WTC11 (cell line): ENCODE measurements around the gene PPP5C. TPM values are rescaled to one million over a fixed set of nuclear protein-coding genes. Genes with fewer than 3 reads are reported as not detected.
A peak's percentile ranks its signal among the peaks of the same experiment; 100 is the strongest.

Source experiments
- ATAC-seq: fragments of 200-7000 bp; cut with Tn5 transposase; 2 replicates; pipeline ENCODE4 v1.10.0; 2021; ENCODE audit warnings: mild to moderate bottlenecking, moderate library complexity
- CTCF ChIA-PET: fragments of 300-600 bp; sonication (Branson Sonifier 250); formaldehyde crosslinking; loops from one replicate; lab custom pipeline; 2021; ENCODE audit warnings: antibody characterized with exemption; lab: Charles Lee
- POLR2A ChIA-PET: fragments of 350-600 bp; sonication (Branson Sonifier 250); formaldehyde crosslinking; loops from one replicate; lab custom pipeline; 2021; ENCODE audit warnings: antibody characterized with exemption; lab: Charles Lee
- DNase-seq: peaks from one replicate; pipeline ENCODE4 v3.0.0; 2021; ENCODE audit warnings: low spot score
- H3K27ac Mint-ChIP-seq: 2 replicates; pipeline ENCODE4 v1.8.0; 2021; ENCODE audit warnings: mixed read lengths
- H3K27me3 Mint-ChIP-seq: 2 replicates; pipeline ENCODE4 v1.8.0; 2021; ENCODE audit warnings: low read depth, mild to moderate bottlenecking, moderate library complexity, mixed read lengths
- H3K36me3 Mint-ChIP-seq: 2 replicates; pipeline ENCODE4 v1.8.0; 2021; ENCODE audit warnings: mixed read lengths
- H3K4me1 Mint-ChIP-seq: 2 replicates; pipeline ENCODE4 v1.8.0; 2022; ENCODE audit warnings: mixed read lengths
- H3K4me3 Mint-ChIP-seq: 2 replicates; pipeline ENCODE4 v1.8.0; 2021; ENCODE audit warnings: mild to moderate bottlenecking, moderate library complexity, mixed read lengths
- H3K9me3 Mint-ChIP-seq: 2 replicates; pipeline ENCODE4 v1.8.0; 2021; ENCODE audit warnings: mixed read lengths
- ATF3 ChIP-seq: sonication (generic); formaldehyde crosslinking; conservative IDR thresholded peaks from 2 replicates; pipeline ENCODE4 v1.8.1; 2022; ENCODE audit warnings: mild to moderate bottlenecking, missing genetic modification reagents
- ATF6 ChIP-seq: sonication (generic); formaldehyde crosslinking; IDR thresholded peaks from 2 replicates; pipeline ENCODE4 v1.8.1; 2023; ENCODE audit warnings: mild to moderate bottlenecking, missing genetic modification reagents
- CBFB ChIP-seq: sonication (generic); formaldehyde crosslinking; IDR thresholded peaks from 2 replicates; pipeline ENCODE4 v1.8.1; 2022; ENCODE audit warnings: mild to moderate bottlenecking, low read depth, missing genetic modification reagents
- CTCF ChIP-seq: fragments of 200-600 bp; IDR thresholded peaks from 2 replicates; pipeline ENCODE4 v1.8.0; 2022; ENCODE audit warnings: antibody characterized with exemption
- E2F1 ChIP-seq: sonication (generic); formaldehyde crosslinking; IDR thresholded peaks from 2 replicates; pipeline ENCODE4 v1.8.0; 2022; ENCODE audit warnings: mild to moderate bottlenecking, missing genetic modification reagents
- E2F4 ChIP-seq: sonication (generic); formaldehyde crosslinking; IDR thresholded peaks from 2 replicates; pipeline ENCODE4 v1.8.1; 2022; ENCODE audit warnings: low read depth, mild to moderate bottlenecking, moderate library complexity, missing genetic modification reagents, borderline replicate concordance
- GTF2I ChIP-seq: fragments of 250-450 bp; sonication (Bioruptor Pico); conservative IDR thresholded peaks from 2 replicates; pipeline ENCODE4 v1.4.0; 2021; ENCODE audit warnings: mild to moderate bottlenecking
- HMGXB4 ChIP-seq: sonication (generic); formaldehyde crosslinking; IDR thresholded peaks from 2 replicates; pipeline ENCODE4 v1.8.1; 2023; ENCODE audit warnings: mild to moderate bottlenecking, moderate library complexity, missing genetic modification reagents
- KAT7 ChIP-seq: sonication (generic); formaldehyde crosslinking; IDR thresholded peaks from 2 replicates; pipeline ENCODE4 v1.8.1; 2023; ENCODE audit warnings: missing genetic modification reagents, mild to moderate bottlenecking, borderline replicate concordance
- MYBL2 ChIP-seq: sonication (generic); formaldehyde crosslinking; IDR thresholded peaks from 2 replicates; pipeline ENCODE4 v1.8.1; 2023; ENCODE audit warnings: mild to moderate bottlenecking, moderate library complexity, missing genetic modification reagents
- NR1H2 ChIP-seq: sonication (generic); formaldehyde crosslinking; IDR thresholded peaks from 2 replicates; pipeline ENCODE4 v1.9.0; 2021; ENCODE audit warnings: mild to moderate bottlenecking, moderate library complexity, missing genetic modification reagents
- NR3C1 ChIP-seq: sonication (generic); formaldehyde crosslinking; conservative IDR thresholded peaks from 2 replicates; pipeline ENCODE4 v1.8.1; 2023; ENCODE audit warnings: low read depth, mild to moderate bottlenecking, missing genetic modification reagents
- PRRX2 ChIP-seq: fragments of 250-450 bp; sonication (Bioruptor Pico); IDR thresholded peaks from 2 replicates; pipeline ENCODE4 v1.8.0; 2021; ENCODE audit warnings: mild to moderate bottlenecking
- TEAD1 ChIP-seq: sonication (generic); formaldehyde crosslinking; IDR thresholded peaks from 2 replicates; pipeline ENCODE4 v1.8.0; 2022; ENCODE audit warnings: mild to moderate bottlenecking, missing genetic modification reagents
- TEAD4 ChIP-seq: sonication (generic); formaldehyde crosslinking; IDR thresholded peaks from 2 replicates; pipeline ENCODE4 v1.8.0; 2022; ENCODE audit warnings: mild to moderate bottlenecking, missing genetic modification reagents
- ZNF416 ChIP-seq: fragments of 250-450 bp; sonication (Bioruptor Pico); IDR thresholded peaks from 2 replicates; pipeline ENCODE4 v1.9.0; 2021; ENCODE audit warnings: mild to moderate bottlenecking, inconsistent platforms
- total RNA-seq: library from RNA; stranded (reverse); gene quantifications from 3 replicates; pipeline ENCODE4 v1.2.3, GENCODE V29; 2021

Gene PPP5C
- total RNA-seq, 1 experiment from 2014 or later, result 107 TPM

- TF ChIP-seq ATF3 (CRISPR knock-in tag), result no peak
Observed at GRCh38 chr19:46385636-46386035, 38.7 kb downstream of the PPP5C start (continued).

- DNase-seq (no peak), ATAC-seq (no peak)
- H3K4me1 Mint-ChIP-seq, result no peaks in the 10 kb centered on the region
- ChIA-PET CTCF (interaction anchor here (0.6 to 1.5 kb wide), 7 partner anchors 9 to 469 kb away, joined by 3 to 5 read pairs (median 4); no protein-coding TSS in a partner anchor), POLR2A (no interaction called here)
- no peaks in the 10 kb centered on the region for H3K27me3 Mint-ChIP-seq
- peak overlapping the region; percentile 70; the same call in 1 of the 2 replicates for H3K27ac Mint-ChIP-seq
- no peak overlapping the region for H3K4me3 Mint-ChIP-seq
- TF ChIP-seq ATF6 (CRISPR knock-in tag) (no peak), CBFB (CRISPR knock-in tag) (no peak), E2F4 (no peak), ZNF416 (no peak)
- H3K9me3 Mint-ChIP-seq, result no peaks in the 10 kb centered on the region
- peaks cover 62% of the 10 kb centered on the region for H3K36me3 Mint-ChIP-seq
Observed at GRCh38 chr19:46386151-46386550, 39.3 kb downstream of the PPP5C start.

GRCh38 chr19:46386996-46387712, 40.3 kb downstream of the PPP5C start:
- DNase-seq (no peak), ATAC-seq (no peak)
- TF ChIP-seq KAT7, result no peak
- TF ChIP-seq NR3C1, result no peak
- TF ChIP-seq HMGXB4, result no peak
- TF ChIP-seq NR1H2 (CRISPR knock-in tag), result no peak
- TF ChIP-seq E2F1 (CRISPR knock-in tag), result no peak
- no peak for TF ChIP-seq TEAD1 (CRISPR knock-in tag)
- no peak for TF ChIP-seq CTCF
- TF ChIP-seq MYBL2, result no peak
- TF ChIP-seq TEAD4, result no peak
- TF ChIP-seq GTF2I (CRISPR knock-in tag), result no peak
- no peak for TF ChIP-seq PRRX2
- ChIA-PET POLR2A (no interaction called here), CTCF (interaction anchor here (1.0 to 1.5 kb wide), 5 partner anchors 13 to 129 kb away, joined by 3 to 5 read pairs (median 4); no protein-coding TSS in a partner anchor)
- Mint-ChIP-seq H3K27me3 (no peaks in the 10 kb centered on the region), H3K9me3 (no peaks in the 10 kb centered on the region), H3K36me3 (peaks cover 64% of the 10 kb centered on the region), H3K27ac (no peak overlapping the region), H3K4me1 (peaks cover 3% of the 10 kb centered on the region), H3K4me3 (no peak overlapping the region)
